H54 (cell line): Measurements from ENCODE around the gene MAP2K7.

Source experiments
- DNase-seq: peaks from one replicate; pipeline ENCODE4 v3.0.0; 2011; ENCODE audit warnings: low spot score, mixed read lengths; ENCODE audit not compliant: insufficient read length
- FAIRE-seq: peaks from 3 replicates; lab custom pipeline; 2011; peaks lifted over from hg19 to GRCh38; lab: Jason Lieb, UNC
- POLR2A ChIP-seq: IDR thresholded peaks from 2 replicates; pipeline ENCODE4 v1.6.1; 2011; ENCODE audit warnings: low read depth, mild to moderate bottlenecking, low read length

The MAP2K7 gene

GRCh38 chr19:7900931-7901330, 2.7 kb upstream of the MAP2K7 start:
- no peak for TF ChIP-seq POLR2A
- DNase-seq = no peak
- no peak for FAIRE-seq

GRCh38 chr19:7901337-7901736, 2.3 kb upstream of the MAP2K7 start:
- FAIRE-seq (no peak), DNase-seq (no peak)
- no peak for TF ChIP-seq POLR2A

GRCh38 chr19:7902796-7903243, 857 bp upstream of the MAP2K7 start:
- DNase-seq (no peak), FAIRE-seq (no peak)
- no peak for TF ChIP-seq POLR2A

- DNase-seq (no peak), FAIRE-seq (no peak)
- no peak for TF ChIP-seq POLR2A
These were observed 670 bp downstream of the MAP2K7 start for GRCh38 chr19:7904074-7905020.

GRCh38 chr19:7905268-7905667, 1.6 kb downstream of the MAP2K7 start:
- no peak for TF ChIP-seq POLR2A
- DNase-seq (no peak), FAIRE-seq (no peak)

- DNase-seq = no peak
- FAIRE-seq = no peak
- TF ChIP-seq POLR2A = no peak
These were observed 2.2 kb downstream of the MAP2K7 start for GRCh38 chr19:7905859-7906258.

GRCh38 chr19:7907122-7907521, 3.4 kb downstream of the MAP2K7 start:
- FAIRE-seq (no peak), DNase-seq (no peak)
- TF ChIP-seq POLR2A = no peak

GRCh38 chr19:7907544-7907943, 3.9 kb downstream of the MAP2K7 start:
- no peak for TF ChIP-seq POLR2A
- FAIRE-seq (no peak), DNase-seq (no peak)

- FAIRE-seq (no peak), DNase-seq (no peak)
- no peak for TF ChIP-seq POLR2A
These were observed 4.5 kb downstream of the MAP2K7 start for GRCh38 chr19:7908078-7908699.

GRCh38 chr19:7908742-7909461, 5.2 kb downstream of the MAP2K7 start:
- no peak for DNase-seq
- TF ChIP-seq POLR2A = no peak

GRCh38 chr19:7909471-7910067, 5.9 kb downstream of the MAP2K7 start:
- no peak for FAIRE-seq
- no peak for TF ChIP-seq POLR2A

More at GRCh38 chr19:7908742-7909461, 5.2 kb downstream of the MAP2K7 start:
- FAIRE-seq = no peak

GRCh38 chr19:7910321-7911161, 6.9 kb downstream of the MAP2K7 start:
- FAIRE-seq = no peak

More at GRCh38 chr19:7909471-7910067, 5.9 kb downstream of the MAP2K7 start:
- no peak for DNase-seq

GRCh38 chr19:7911508-7912143, 7.9 kb downstream of the MAP2K7 start:
- FAIRE-seq = no peak
- DNase-seq = no peak
- TF ChIP-seq POLR2A = no peak

More at GRCh38 chr19:7910321-7911161, 6.9 kb downstream of the MAP2K7 start:
- DNase-seq = no peak
- no peak for TF ChIP-seq POLR2A
